RCC 7860 (cell line): ENCODE measurements around the gene NAAA.
A peak's percentile ranks its signal among the peaks of the same experiment; 100 is the strongest.
"Not testable (repeated sequence)": the region's sequence is repeated elsewhere in the genome, so short reads cannot be mapped to it uniquely, and the experiment has no call there.

Source experiments
- DNase-seq: peaks from one replicate; pipeline ENCODE4 v3.0.0-alpha.2; 2015; ENCODE audit warnings: low spot score
- FAIRE-seq: peaks from 2 replicates; lab custom pipeline; 2012; peaks lifted over from hg19 to GRCh38; lab: Jason Lieb, UNC

The NAAA gene

GRCh38 chr4:75920327-75920726 is 20.5 kb downstream of the NAAA start:
- DNase-seq, result no peak
- no peak for FAIRE-seq

GRCh38 chr4:75919920-75920319 is 20.9 kb downstream of the NAAA start:
- DNase-seq (no peak), FAIRE-seq (no peak)

GRCh38 chr4:75916091-75916661 is 24.6 kb downstream of the NAAA start:
- DNase-seq (peak; percentile 22), FAIRE-seq (peak; percentile 62)

GRCh38 chr4:75912968-75913367 is 27.8 kb downstream of the NAAA start:
- FAIRE-seq, result no peak

GRCh38 chr4:75910831-75911230 is 30.0 kb downstream of the NAAA start:
- DNase-seq, FAIRE-seq: not testable (repeated sequence)

More at GRCh38 chr4:75912968-75913367, 27.8 kb downstream of the NAAA start:
- DNase-seq, result no peak

- FAIRE-seq (no peak), DNase-seq (no peak)
Measured at GRCh38 chr4:75909405-75909804, 31.4 kb downstream of the NAAA start.

- FAIRE-seq (no peak), DNase-seq (no peak)
Measured at GRCh38 chr4:75908555-75908954, 32.3 kb downstream of the NAAA start.

GRCh38 chr4:75907966-75908365 is 32.8 kb downstream of the NAAA start:
- DNase-seq, result no peak
- no peak for FAIRE-seq

- no peak for DNase-seq
- FAIRE-seq, result no peak
Measured at GRCh38 chr4:75904076-75904475, 36.7 kb downstream of the NAAA start.

GRCh38 chr4:75902352-75902751 is 38.5 kb downstream of the NAAA start, which contains the start of gene PPEF2:
PPEF2 (minus strand) TSS chr4:75902452; CDS start chr4:75896325, 6,127 bp downstream.
- FAIRE-seq, result no peak

GRCh38 chr4:75898536-75898935 is 42.3 kb downstream of the NAAA start:
- DNase-seq (no peak), FAIRE-seq (no peak)

More at GRCh38 chr4:75902352-75902751, 38.5 kb downstream of the NAAA start, which contains the start of gene PPEF2:
- no peak for DNase-seq

GRCh38 chr4:75895744-75896314 is 45.0 kb downstream of the NAAA start:
- FAIRE-seq (no peak), DNase-seq (peak; percentile 35)

GRCh38 chr4:75892508-75892907 is 48.3 kb downstream of the NAAA start:
- no peak for DNase-seq
- FAIRE-seq, result no peak

- FAIRE-seq (no peak), DNase-seq (no peak)
Measured at GRCh38 chr4:75891611-75892010, 49.2 kb downstream of the NAAA start.

GRCh38 chr4:75889537-75890199 is 51.1 kb downstream of the NAAA start:
- FAIRE-seq (no peak), DNase-seq (no peak)

GRCh38 chr4:75886104-75886503 is 54.7 kb downstream of the NAAA start:
- DNase-seq (no peak), FAIRE-seq (no peak)

GRCh38 chr4:75881476-75881875 is 59.3 kb downstream of the NAAA start:
- DNase-seq, result no peak
- no peak for FAIRE-seq

GRCh38 chr4:75880278-75880677 is 60.5 kb downstream of the NAAA start:
- DNase-seq (no peak), FAIRE-seq (no peak)

GRCh38 chr4:75878246-75878756 is 62.5 kb downstream of the NAAA start:
- FAIRE-seq (no peak), DNase-seq (no peak)

GRCh38 chr4:75876218-75876617 is 64.6 kb downstream of the NAAA start:
- FAIRE-seq (no peak), DNase-seq (no peak)

- DNase-seq (no peak), FAIRE-seq (no peak)
Measured at GRCh38 chr4:75869100-75869499, 71.7 kb downstream of the NAAA start.

- DNase-seq, result no peak
- FAIRE-seq, result no peak
Measured at GRCh38 chr4:75867130-75867529, 73.7 kb downstream of the NAAA start.
